GM18520 (cell line): ENCODE results near the gene GNB1.
"Not testable (repeated sequence)": the region's sequence is repeated elsewhere in the genome, so short reads cannot be mapped to it uniquely, and the experiment has no call there.

Source experiments
- ATAC-seq: cut with Tn5 transposase; IDR thresholded peaks from one replicate; pipeline ENCODE4 v1.9.1; 2021; ENCODE audit not compliant: unreplicated experiment

The GNB1 gene

DNA sequence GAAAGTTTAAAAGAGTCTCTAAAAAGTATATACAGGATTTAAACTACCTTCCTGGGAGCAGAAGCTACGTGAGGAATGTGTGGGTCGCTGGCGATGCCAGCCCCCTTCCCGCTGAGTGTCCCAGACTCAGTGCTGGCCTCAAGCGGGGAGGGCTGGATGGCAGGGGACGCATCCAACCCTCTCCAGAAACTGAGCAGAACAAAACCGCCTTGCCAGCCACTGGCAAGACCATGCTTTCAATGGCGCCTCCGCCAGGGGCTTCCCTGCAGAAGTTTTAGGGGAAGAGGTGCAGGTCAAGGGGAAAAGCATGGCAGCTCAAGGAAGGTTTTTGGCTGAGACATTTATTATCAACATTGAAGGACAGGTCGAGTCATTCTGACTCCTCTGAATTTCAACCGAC, 138.7 kb downstream of the GNB1 start:
- no peak for ATAC-seq

DNA sequence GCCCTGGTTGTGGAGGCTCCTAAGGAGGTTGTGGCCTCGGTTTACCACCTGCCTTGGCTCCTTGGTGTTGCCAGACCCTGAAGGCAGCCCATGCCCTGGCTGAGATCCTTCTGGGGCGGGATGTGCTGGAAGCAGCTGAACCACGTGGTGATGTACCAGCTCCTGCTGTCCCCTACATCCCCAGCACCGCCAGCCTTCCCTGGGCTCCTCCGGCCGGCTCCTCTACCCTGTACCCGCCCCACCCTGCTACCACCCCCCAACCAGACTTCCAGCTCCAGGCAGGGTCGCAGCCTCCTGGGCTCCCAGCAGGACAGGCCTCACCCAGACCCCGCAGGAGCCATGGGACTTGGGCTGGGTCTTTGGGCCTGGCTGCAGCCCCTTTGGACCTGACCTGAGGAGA, 140.9 kb downstream of the GNB1 start:
- ATAC-seq = not testable (repeated sequence)

DNA sequence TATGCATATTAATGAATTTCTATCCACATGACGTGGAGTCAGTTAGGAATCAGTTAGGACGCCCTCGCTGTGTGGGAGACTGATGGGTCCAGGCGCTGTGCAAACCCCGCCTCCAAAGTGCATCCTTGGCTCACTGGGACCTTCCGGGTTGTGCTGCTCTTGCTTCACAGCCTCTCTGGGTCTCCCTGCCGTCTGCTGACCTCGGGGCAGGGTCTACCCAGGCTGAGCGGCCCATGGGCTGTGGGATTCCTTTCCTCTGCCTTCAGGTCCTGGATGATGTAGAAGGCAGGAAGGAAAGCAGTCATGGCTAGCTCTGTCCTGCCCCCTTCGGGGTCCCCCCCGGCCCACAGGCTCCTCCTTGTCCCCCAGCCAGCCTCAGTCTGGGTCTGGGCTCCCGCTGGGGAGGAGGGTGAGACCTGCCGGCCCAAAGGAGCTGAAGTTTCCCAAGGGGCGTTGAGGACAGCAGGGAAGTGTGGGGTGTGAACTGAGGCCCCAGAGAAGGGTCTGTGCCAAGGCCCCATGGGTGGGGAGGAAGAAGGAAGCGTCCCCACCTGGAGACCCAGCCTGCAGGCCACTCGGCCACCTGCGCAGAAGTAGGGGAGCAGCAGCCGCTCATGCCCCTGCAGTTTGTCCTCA, 142.1 kb downstream of the GNB1 start:
- ATAC-seq = no peak

DNA sequence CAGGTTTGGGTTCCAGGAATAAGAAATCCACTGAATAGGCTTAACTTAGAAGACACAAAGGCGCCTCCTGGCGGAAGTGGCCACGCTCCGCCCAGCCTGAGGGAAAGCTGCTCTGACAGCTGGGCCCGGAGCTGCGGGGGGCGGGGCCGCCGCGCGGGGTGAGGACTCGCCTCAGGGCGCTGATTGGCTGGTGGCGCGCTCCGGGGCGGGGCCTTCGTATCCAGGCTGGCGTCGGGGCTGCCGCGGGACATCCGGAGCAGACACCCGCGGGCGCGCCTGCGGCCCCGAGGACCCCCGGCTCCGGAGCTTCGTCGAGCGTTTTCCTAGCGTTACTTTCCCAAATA, 144.3 kb downstream of the GNB1 start:
- peak; percentile 63 for ATAC-seq

DNA sequence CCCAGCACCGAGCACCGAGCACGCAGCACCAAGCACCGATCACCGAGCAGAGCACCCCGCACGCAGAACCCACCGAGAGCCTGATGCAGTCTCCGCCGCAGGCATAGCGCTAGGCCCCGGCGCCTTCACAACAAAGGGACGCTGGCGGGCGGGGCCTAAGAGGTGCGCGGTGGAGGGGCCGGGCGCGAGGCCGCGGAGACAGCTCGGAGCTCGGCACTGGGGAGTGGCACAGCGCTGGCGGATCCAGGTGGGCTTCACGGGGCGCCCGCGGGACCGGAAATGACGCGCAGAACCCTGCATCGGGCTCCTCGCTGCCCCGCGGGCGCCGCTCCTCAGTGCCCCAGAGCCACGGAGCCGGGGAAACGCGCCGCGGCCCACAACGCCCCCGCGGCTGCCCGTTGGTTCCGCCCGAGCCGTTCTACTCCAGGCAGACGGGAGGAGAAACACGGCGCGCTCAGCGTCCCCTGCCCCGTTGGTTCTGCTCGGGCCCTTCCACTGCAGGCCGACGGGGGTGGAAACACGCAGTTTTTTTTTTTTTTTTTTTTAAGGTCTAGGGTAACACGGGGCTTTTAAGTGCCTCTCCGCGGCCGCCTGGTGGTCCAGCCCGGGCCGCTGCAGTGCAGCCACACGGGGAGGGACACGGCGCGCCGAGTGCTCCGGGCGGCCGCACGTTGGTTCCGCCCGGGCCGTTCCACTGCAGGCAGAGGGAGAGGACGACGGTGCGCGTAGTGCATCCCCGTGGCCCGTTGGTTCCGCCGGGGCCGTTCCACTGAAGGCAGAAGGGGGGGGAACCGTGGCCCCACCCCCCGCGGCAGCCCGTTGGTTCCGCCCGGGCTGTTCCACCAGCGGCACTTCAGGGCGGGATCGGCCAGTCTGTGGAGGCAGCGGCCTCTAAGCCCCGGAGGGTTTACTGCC, 145.0 kb downstream of the GNB1 start:
- ATAC-seq = peak; percentile 53

DNA sequence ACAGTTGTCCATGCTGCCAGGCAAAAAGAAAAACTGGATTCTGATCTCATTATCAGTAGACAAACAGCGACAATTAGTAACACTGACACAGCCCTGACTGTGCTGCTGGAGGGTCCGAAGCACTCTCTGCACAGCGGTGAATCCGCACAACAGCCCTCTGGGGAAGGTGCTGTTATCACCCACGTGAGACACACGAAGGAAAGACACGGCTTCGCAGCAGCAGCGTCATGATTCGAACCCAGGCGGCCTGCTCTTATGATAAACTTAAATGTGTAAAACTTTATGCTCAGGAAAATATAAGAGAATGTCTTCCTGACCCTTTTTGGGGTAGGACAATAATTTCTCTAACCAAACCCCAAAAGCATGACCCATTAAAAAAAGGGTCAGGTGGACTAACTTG, 148.4 kb downstream of the GNB1 start:
- not testable (repeated sequence) for ATAC-seq

DNA sequence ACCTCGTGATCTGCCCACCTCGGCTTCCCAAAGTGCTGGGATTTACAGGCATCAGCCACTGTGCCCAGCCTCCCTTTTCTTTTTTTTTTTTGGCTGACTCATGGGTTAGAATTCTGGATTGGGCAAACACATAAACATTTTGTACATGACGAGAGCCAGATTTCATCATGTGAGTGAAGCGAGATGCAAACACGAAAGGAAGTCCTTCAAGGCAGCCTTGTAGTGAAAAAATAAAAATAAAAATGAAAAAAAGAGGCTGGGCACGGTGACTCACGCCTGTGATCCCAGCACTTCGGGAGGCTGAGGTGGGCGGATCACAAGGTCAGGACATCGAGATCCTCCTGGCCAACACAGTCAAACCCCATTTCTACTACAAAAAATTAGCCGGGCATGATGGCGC, 149.9 kb downstream of the GNB1 start:
- not testable (repeated sequence) for ATAC-seq

DNA sequence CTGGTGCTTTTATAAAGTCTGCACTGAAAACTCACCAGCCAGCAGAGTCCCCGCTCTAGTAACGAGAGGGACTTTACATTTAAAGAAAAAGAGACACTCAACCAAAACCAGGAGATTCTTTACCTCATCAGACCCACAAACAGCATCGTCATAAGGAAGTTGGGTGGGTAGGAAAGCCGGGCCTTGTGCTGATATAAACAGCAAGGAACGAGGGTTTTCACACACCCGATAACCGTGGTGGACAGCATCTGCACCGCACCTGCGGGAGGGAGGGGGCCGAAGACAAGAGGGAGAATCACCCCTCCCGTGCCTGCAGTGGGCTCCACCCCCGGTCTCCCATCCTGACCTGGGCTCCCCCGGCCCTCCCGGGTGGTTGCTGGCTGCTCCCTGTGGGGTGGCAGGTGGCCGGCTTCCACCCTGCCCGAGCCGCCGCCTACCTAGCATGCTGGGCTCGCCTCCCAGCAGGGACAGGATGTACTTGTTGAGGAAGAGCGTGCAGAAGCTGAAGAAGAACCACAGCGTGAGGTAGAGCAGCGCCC, 152.0 kb downstream of the GNB1 start:
- not testable (repeated sequence) for ATAC-seq

DNA sequence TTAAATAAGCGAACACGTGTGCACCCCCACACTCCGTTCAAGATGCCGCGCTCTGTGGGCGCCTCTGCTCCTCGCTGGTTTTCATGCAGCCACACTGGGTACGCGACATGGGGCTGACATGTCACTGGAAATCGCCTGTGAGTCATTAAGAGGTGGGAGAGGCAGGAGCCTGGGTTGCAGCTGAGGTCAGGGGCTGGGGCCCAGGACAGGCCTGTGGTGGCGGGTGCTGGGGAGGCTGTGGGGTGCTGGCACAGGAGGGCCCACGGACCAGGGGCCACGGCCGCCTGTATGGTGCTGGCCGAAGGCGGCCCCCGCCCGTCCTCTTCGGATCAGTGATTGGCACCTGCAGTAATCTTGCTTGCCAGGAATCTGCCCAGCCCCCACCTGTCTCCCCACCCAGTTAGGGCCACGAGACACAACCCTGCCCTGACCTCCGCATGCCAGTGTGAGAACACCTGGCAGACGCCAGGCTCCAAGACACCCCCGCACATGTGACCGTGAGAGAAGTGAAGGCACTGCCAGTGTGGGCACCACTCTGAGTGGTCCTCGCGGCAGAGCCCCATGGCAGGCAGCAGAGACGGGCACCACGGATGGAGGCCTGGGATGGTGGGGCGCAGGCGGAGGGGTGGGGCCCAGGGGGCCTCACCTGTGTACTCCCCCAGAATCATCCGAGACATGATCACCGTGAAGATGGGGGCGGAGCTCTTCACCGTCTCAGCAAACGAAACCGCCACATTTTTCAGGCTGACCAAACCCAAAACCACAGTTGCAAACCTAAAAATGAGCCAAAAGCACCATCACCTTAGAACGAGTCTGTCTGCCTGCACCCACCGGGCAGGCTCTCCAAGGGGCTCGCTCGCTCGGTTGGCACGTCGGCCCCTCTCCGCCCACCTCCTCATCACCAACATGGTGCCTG, 153.0 kb downstream of the GNB1 start:
- not testable (repeated sequence) for ATAC-seq
